Measurements from ENCODE around the gene SLCO1B3. TPM values are rescaled to one million over a fixed set of nuclear protein-coding genes. Genes with fewer than 3 reads are reported as not detected.

SLCO1B3 gene
- not detected in 2 replicates for total RNA-seq

GRCh38 chr12:20810487-20810886 is at the start of gene SLCO1B3:
SLCO1B3 (plus strand) TSS chr12:20810705; CDS start chr12:20815739, 5,034 bp downstream.

Small RNA genes lying within 50 kb of the gene (small RNA-seq; reads per million reads assigned to genes)
- gene AC011604.1, result not detected

Other genes starting within 250 kb of the SLCO1B3 start
- gene SLCO1C1, start 115.4 kb upstream of the SLCO1B3 start, total RNA-seq, result 0.24 and 0.49 TPM in 2 replicates